ENCODE results near the gene IL13RA2.

IL13RA2 gene

GRCh38 chrX:115017455-115017854 lies at the start of gene IL13RA2:
IL13RA2 (minus strand) TSS chrX:115017616; CDS start chrX:115017269, 347 bp downstream.
- peak in 4 of 51 donors; percentile 0 to 1 (median 0) for DNase-seq

- no peak for DNase-seq
These were observed 47.9 kb upstream of the IL13RA2 start for GRCh38 chrX:115065304-115065703.

- DNase-seq, result no peak
These were observed 42.6 kb upstream of the IL13RA2 start for GRCh38 chrX:115060013-115060412.

- DNase-seq, result no peak
These were observed 40.9 kb upstream of the IL13RA2 start for GRCh38 chrX:115058276-115058675.

GRCh38 chrX:115054876-115055275 lies 37.5 kb upstream of the IL13RA2 start:
- no peak for DNase-seq

GRCh38 chrX:115053223-115053622 lies 35.8 kb upstream of the IL13RA2 start:
- DNase-seq, result no peak

GRCh38 chrX:115047715-115048114 lies 30.3 kb upstream of the IL13RA2 start:
- no peak for DNase-seq

GRCh38 chrX:115047181-115047580 lies 29.8 kb upstream of the IL13RA2 start:
- no peak for DNase-seq

- DNase-seq, result no peak
These were observed 23.0 kb upstream of the IL13RA2 start for GRCh38 chrX:115040417-115040816.

- DNase-seq, result no peak
These were observed 21.0 kb upstream of the IL13RA2 start for GRCh38 chrX:115038406-115038805.

GRCh38 chrX:115036029-115036428 lies 18.6 kb upstream of the IL13RA2 start:
- DNase-seq, result no peak

- DNase-seq, result no peak
These were observed 14.6 kb upstream of the IL13RA2 start for GRCh38 chrX:115031989-115032388.

- DNase-seq, result no peak
These were observed 13.2 kb upstream of the IL13RA2 start for GRCh38 chrX:115030625-115031024.

GRCh38 chrX:115029869-115030570 lies 12.6 kb upstream of the IL13RA2 start:
- DNase-seq, result no peak

GRCh38 chrX:115029440-115029839 lies 12.0 kb upstream of the IL13RA2 start:
- DNase-seq, result no peak

GRCh38 chrX:115023811-115024210 lies 6.4 kb upstream of the IL13RA2 start:
- DNase-seq, result no peak

GRCh38 chrX:115023139-115023538 lies 5.7 kb upstream of the IL13RA2 start:
- no peak for DNase-seq

GRCh38 chrX:115021121-115021520 lies 3.7 kb upstream of the IL13RA2 start:
- DNase-seq, result no peak

GRCh38 chrX:115018944-115019343 lies 1.5 kb upstream of the IL13RA2 start:
- DNase-seq, result no peak

- DNase-seq, result no peak
These were observed 728 bp upstream of the IL13RA2 start for GRCh38 chrX:115018040-115018647.

GRCh38 chrX:115013705-115014104 lies 3.7 kb downstream of the IL13RA2 start:
- no peak for DNase-seq

GRCh38 chrX:115011428-115011827 lies 6.0 kb downstream of the IL13RA2 start:
- no peak for DNase-seq

- DNase-seq, result no peak
These were observed 17.5 kb downstream of the IL13RA2 start for GRCh38 chrX:114999906-115000305.

All from hypothalamus (tissue), 51 donors.